HepG2 (cell line): Measurements from ENCODE around the gene CYSTM1. TPM values are rescaled to one million over a fixed set of nuclear protein-coding genes. Genes with fewer than 3 reads are reported as not detected.

Experiments
- ATAC-seq: fragments of 200-7000 bp; cut with Tn5 transposase; 3 replicates; pipeline ENCODE4 v1.9.1; 2020; ENCODE audit warnings: mild to moderate bottlenecking, moderate library complexity
- BruUV-seq: library from RNA; stranded (reverse); fragments of 400-500 nt; replicated peaks from 2 replicates; lab custom pipeline; 2021; lab: Mats Ljungman, UMichigan
- CTCF ChIA-PET: fragments of 300-600 bp; formaldehyde crosslinking; extraction: SDS; loops from one replicate; lab custom pipeline; 2021; ENCODE audit warnings: low total read pairs, inconsistent platforms, low intra/inter-chr PET ratio; lab: Yijun Ruan, JAX
- POLR2A ChIA-PET: fragments of 350-600 bp; sonication (Branson Sonifier 250); formaldehyde crosslinking; loops from one replicate; lab custom pipeline; 2020; ENCODE audit warnings: antibody characterized with exemption, inconsistent platforms; lab: Yijun Ruan, JAX
- DNase-seq: peaks from one replicate; pipeline ENCODE4 v3.0.0-alpha.2; 2015; ENCODE audit warnings: low spot score
- FAIRE-seq: peaks from 3 replicates; lab custom pipeline; 2011; peaks lifted over from hg19 to GRCh38; lab: Jason Lieb, UNC
- H2AFZ ChIP-seq: one replicate; pipeline ENCODE4 v1.6.1; 2011; ENCODE audit warnings: low read length, inconsistent platforms
- H3K27ac ChIP-seq: fragments of 300-600 bp; 3 replicates; pipeline ENCODE4 v1.8.0; 2011; ENCODE audit warnings: mixed run types, mild to moderate bottlenecking, mixed read lengths, low read length, inconsistent platforms; ENCODE audit not compliant: insufficient read depth; ENCODE audit errors: extremely low read length
- H3K27me3 ChIP-seq, 2 experiments: fragments of 200-600 bp in 1 of 2; 2 replicates in 1 of 2; 3 replicates in 1 of 2; pipeline versions ENCODE4 v1.6.0 to v1.8.0; 2011; ENCODE audit warnings: low read length in 2 of 2, mild to moderate bottlenecking in 2 of 2, moderate library complexity in 2 of 2, inconsistent platforms in 1 of 2; ENCODE audit not compliant: insufficient read depth in 2 of 2, control insufficient read depth in 1 of 2
- H3K36me3 ChIP-seq, 2 experiments: fragments of 200-600 bp in 1 of 2; replicated peaks in 1 of 2; 2 replicates in 1 of 2; 3 replicates in 1 of 2; pipeline versions ENCODE4 v1.5.1 to v1.8.0; 2011; ENCODE audit warnings: low read length in 2 of 2, inconsistent platforms in 1 of 2; ENCODE audit not compliant: insufficient read depth in 2 of 2, control insufficient read depth in 1 of 2
- H3K4me1 ChIP-seq: 2 replicates; pipeline ENCODE4 v1.5.1; 2012; ENCODE audit warnings: low read length, inconsistent platforms; ENCODE audit not compliant: insufficient read depth
- H3K4me2 ChIP-seq: 2 replicates; pipeline ENCODE4 v1.6.0; 2011; ENCODE audit warnings: low read depth, low read length, inconsistent platforms
- H3K4me3 ChIP-seq, 3 experiments: fragments of 200-600 bp in 1 of 3; sonication (generic), shearing (Covaris generic) in 1 of 3; replicated peaks in 1 of 3; 2 replicates each; pipeline ENCODE4 v1.5.1; 2011 to 2016; ENCODE audit warnings: low read length in 3 of 3, inconsistent platforms in 2 of 3, low read depth in 2 of 3, mild to moderate bottlenecking in 2 of 3, control low read depth in 1 of 3, mixed read lengths in 1 of 3; ENCODE audit not compliant: insufficient read depth in 1 of 3
- H3K79me2 ChIP-seq: one replicate; pipeline ENCODE4 v1.6.1; 2011; ENCODE audit warnings: low read length, inconsistent platforms; ENCODE audit not compliant: insufficient read depth
- H3K9ac ChIP-seq: 2 replicates; pipeline ENCODE4 v1.6.0; 2011; ENCODE audit warnings: mild to moderate bottlenecking, low read depth, low read length, inconsistent platforms; ENCODE audit not compliant: insufficient read depth
- H3K9me3 ChIP-seq: 2 replicates; pipeline ENCODE4 v1.5.1; 2012; ENCODE audit warnings: mild to moderate bottlenecking, low read length
- H4K20me1 ChIP-seq: 2 replicates; pipeline ENCODE4 v1.6.0; 2011; ENCODE audit warnings: inconsistent platforms, mild to moderate bottlenecking, low read length, moderate library complexity; ENCODE audit not compliant: insufficient read depth
- ELF3 ChIP-seq: IDR thresholded peaks from 2 replicates; pipeline ENCODE4 v1.6.1; 2016; ENCODE audit warnings: missing genetic modification reagents, missing compliant biosample characterization
- HDAC1 ChIP-seq: sonication (generic); formaldehyde crosslinking; IDR thresholded peaks from 2 replicates; pipeline ENCODE4 v1.5.1; 2020; ENCODE audit warnings: mild to moderate bottlenecking, missing genetic modification reagents
- KMT2A ChIP-seq: sonication (generic); formaldehyde crosslinking; IDR thresholded peaks from 2 replicates; pipeline ENCODE4 v1.4.0; 2020; ENCODE audit warnings: missing genetic modification reagents
- MIER3 ChIP-seq: IDR thresholded peaks from 2 replicates; pipeline ENCODE4 v1.6.1; 2016; ENCODE audit warnings: missing compliant biosample characterization, borderline replicate concordance
- POLR2G ChIP-seq: fragments of 200-400 bp; formaldehyde crosslinking; IDR thresholded peaks from 2 replicates; pipeline ENCODE4 v1.6.1; 2018; ENCODE audit warnings: mild to moderate bottlenecking, low read depth, low read length, moderate library complexity
- SRSF4 ChIP-seq: fragments of 200-400 bp; formaldehyde crosslinking; IDR thresholded peaks from one replicate; pipeline ENCODE4 v1.6.1; 2018; ENCODE audit warnings: mild to moderate bottlenecking, low read depth, low read length, moderate library complexity; ENCODE audit not compliant: poor library complexity, severe bottlenecking
- ZNF335 ChIP-seq: sonication (generic); formaldehyde crosslinking; IDR thresholded peaks from 2 replicates; pipeline ENCODE4 v1.4.0; 2020; ENCODE audit warnings: missing genetic modification reagents
- ZNF354B ChIP-seq: sonication (generic); formaldehyde crosslinking; IDR thresholded peaks from 2 replicates; pipeline ENCODE4 v1.8.0; 2022; ENCODE audit warnings: mild to moderate bottlenecking, missing genetic modification reagents
- ZNF816 ChIP-seq: sonication (generic); formaldehyde crosslinking; IDR thresholded peaks from 2 replicates; pipeline ENCODE4 v1.8.0; 2022; ENCODE audit warnings: missing genetic modification reagents, mild to moderate bottlenecking, borderline replicate concordance
- ZNF839 ChIP-seq: sonication (generic); formaldehyde crosslinking; IDR thresholded peaks from 2 replicates; pipeline ENCODE4 v1.4.0; 2020; ENCODE audit warnings: missing genetic modification reagents, mild to moderate bottlenecking, borderline replicate concordance
- ZSCAN29 ChIP-seq: sonication (generic); formaldehyde crosslinking; conservative IDR thresholded peaks from 2 replicates; pipeline ENCODE4 v1.4.0; 2020; ENCODE audit warnings: mild to moderate bottlenecking, missing genetic modification reagents
- ZSCAN9 ChIP-seq: IDR thresholded peaks from 2 replicates; pipeline ENCODE4 v1.6.1; 2016; ENCODE audit warnings: borderline replicate concordance
- WGBS: methylation state at CpG from one replicate; pipeline ENCODE4 v1.1.6; 2017; ENCODE audit warnings: low lambda C conversion rate; 5-methylcytosine and 5-hydroxymethylcytosine counted together
- in situ Hi-C: cut with HindIII; loops from 2 replicates; pipeline ENCODE4 v1.10.0; 2017; ENCODE audit warnings: low pct_unique_long_range_greater_than_20kb; ENCODE audit not compliant: extremely low pct_ligation_motif_present
- intact Hi-C: fragments of 100-400 bp; cut with micrococcal nuclease; formaldehyde crosslinking; loops from one replicate; pipeline ENCODE4 v1.10.0; 2022; ENCODE audit not compliant: unreplicated experiment
- polyA plus RNA-seq, 8 experiments: library from polyadenylated mRNA; depleted of rRNA in 3 of 8; stranded (reverse) in 7 of 8; unstranded in 1 of 8; fragments of >200 nt; fragmentation: Illumina TruSeq in 4 of 8; extraction: Trizol in 4 of 8; gene quantifications; 2 replicates each; pipeline versions ENCODE4 v1.2.1 to v1.2.3, GENCODE V29; 2011 to 2016; ENCODE audit warnings: low read depth in 4 of 8, missing spikeins in 1 of 8, mixed read lengths in 1 of 8; ENCODE audit not compliant: insufficient read depth in 1 of 8
- total RNA-seq, 5 experiments: library from RNA; depleted of rRNA; stranded (reverse); fragments of >200 nt; fragmentation: Illumina TruSeq; extraction: Trizol; gene quantifications; 2 replicates each; pipeline ENCODE4 v1.2.3, GENCODE V29; 2016; ENCODE audit warnings: low read depth in 1 of 5
- TF ChIP-seq, protein P1 (sequence below): sonication (generic); formaldehyde crosslinking; IDR thresholded peaks from 2 replicates; pipeline ENCODE4 v1.5.0; 2020; ENCODE audit warnings: missing genetic modification reagents
- TF ChIP-seq, protein P2 (sequence below): sonication (generic); formaldehyde crosslinking; IDR thresholded peaks from 2 replicates; pipeline ENCODE4 v1.9.0; 2022; ENCODE audit warnings: low read depth, missing genetic modification reagents
- TF ChIP-seq, protein P3 (sequence below): sonication (generic); formaldehyde crosslinking; IDR thresholded peaks from 2 replicates; pipeline ENCODE4 v1.9.0; 2021; ENCODE audit warnings: missing genetic modification reagents, borderline replicate concordance

CYSTM1 gene
- total and polyA plus RNA-seq, 2 of the 13 experiments (the other 11 are each of a cell fraction or from before 2014, with no cell fraction given) = 40.0 to 73.4 TPM

DNA sequence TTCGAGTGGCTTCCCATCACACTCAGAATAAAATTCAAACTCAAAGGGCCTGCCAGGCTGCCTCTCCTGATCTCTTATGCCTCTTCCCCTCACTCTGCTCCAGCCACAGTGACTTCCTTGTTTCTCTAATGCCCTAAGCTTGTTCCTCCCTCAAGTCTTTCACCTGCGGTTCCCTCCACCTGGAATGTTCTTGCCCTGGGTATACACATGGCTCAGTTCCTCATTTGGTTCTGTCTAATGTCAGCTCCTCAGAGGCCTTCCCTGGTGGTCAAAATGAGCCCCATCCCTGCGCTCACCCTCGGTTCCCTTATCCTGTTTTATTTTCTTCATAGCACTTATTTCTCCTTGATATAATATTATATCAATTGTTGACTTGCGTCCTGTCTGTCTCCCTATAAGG is 12.7 kb upstream of the CYSTM1 start:
- no peak overlapping the region for H3K4me2 ChIP-seq
- no peak for DNase-seq
- H3K9me3 ChIP-seq = no peaks in the 10 kb centered on the region
- ATAC-seq = no peak
- no peak for TF ChIP-seq POLR2G
- FAIRE-seq = no peak
- no peaks in the 10 kb centered on the region for H3K36me3 ChIP-seq
- peaks cover 13% of the 10 kb centered on the region for H3K4me1 ChIP-seq
- 95% methylated on average over 5 of the region's 5 CpGs for WGBS
- POLR2A ChIA-PET = interaction anchor here (0.9 kb wide), 1 partner anchor 12 kb away, joined by 4 read pairs; no protein-coding TSS in a partner anchor
- CTCF ChIA-PET = no interaction called here
- H3K79me2 ChIP-seq = no peaks in the 10 kb centered on the region
- H3K27me3 ChIP-seq = no peaks in the 10 kb centered on the region
- no peaks in the 10 kb centered on the region for H4K20me1 ChIP-seq
- H3K27ac ChIP-seq = no peak overlapping the region
- no TSS peak for BruUV-seq
- intact Hi-C loops (no loop called here), in situ Hi-C loops (no loop called here)
- H3K9ac ChIP-seq = no peak overlapping the region
- H3K4me3 ChIP-seq = no peak overlapping the region
- no peak overlapping the region for H2AFZ ChIP-seq

DNA sequence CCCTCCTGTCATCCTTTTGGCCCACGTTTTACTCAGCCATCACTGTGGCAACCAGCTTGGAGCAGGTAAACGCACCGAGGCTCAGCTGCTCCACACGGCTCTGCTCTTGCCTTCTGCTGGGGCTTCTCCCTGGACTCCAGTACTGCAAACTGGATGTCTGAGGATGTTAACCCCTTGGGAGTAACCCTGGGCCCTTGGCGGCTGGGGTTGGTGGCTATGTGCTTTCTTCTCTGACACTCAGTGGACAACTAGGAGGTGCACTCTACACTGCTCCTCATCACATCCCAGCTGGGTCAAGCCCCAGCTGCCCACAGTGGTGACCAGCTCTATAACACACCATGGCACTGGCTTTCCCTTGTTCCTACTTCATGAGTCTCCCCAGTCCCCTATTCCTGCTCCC is 12.2 kb upstream of the CYSTM1 start:
- ChIA-PET CTCF (no interaction called here), POLR2A (interaction anchor here (0.9 kb wide), 1 partner anchor 11 kb away, joined by 4 read pairs; no protein-coding TSS in a partner anchor)
- Histone ChIP-seq H2AFZ (no peak overlapping the region), H3K27me3 (no peaks in the 10 kb centered on the region), H3K4me1 (peaks cover 15% of the 10 kb centered on the region), H3K79me2 (no peaks in the 10 kb centered on the region), H3K9me3 (no peaks in the 10 kb centered on the region), H4K20me1 (no peaks in the 10 kb centered on the region), H3K4me2 (no peak overlapping the region), H3K27ac (no peak overlapping the region), H3K36me3 (no peaks in the 10 kb centered on the region), H3K4me3 (no peak overlapping the region), H3K9ac (no peak overlapping the region)
- in situ Hi-C loops = no loop called here
- intact Hi-C loops = no loop called here
- BruUV-seq = no TSS peak
- WGBS = 48% methylated on average over 2 of the region's 5 CpGs
- TF ChIP-seq ZNF839 (CRISPR knock-in tag) = no peak
- TF ChIP-seq ZNF816 (CRISPR knock-in tag) = no peak
- TF ChIP-seq, protein P1, sequence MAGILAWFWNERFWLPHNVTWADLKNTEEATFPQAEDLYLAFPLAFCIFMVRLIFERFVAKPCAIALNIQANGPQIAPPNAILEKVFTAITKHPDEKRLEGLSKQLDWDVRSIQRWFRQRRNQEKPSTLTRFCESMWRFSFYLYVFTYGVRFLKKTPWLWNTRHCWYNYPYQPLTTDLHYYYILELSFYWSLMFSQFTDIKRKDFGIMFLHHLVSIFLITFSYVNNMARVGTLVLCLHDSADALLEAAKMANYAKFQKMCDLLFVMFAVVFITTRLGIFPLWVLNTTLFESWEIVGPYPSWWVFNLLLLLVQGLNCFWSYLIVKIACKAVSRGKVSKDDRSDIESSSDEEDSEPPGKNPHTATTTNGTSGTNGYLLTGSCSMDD (CRISPR knock-in tag) = no peak
- no peak for TF ChIP-seq ZNF354B (CRISPR knock-in tag)
- no peak for TF ChIP-seq ELF3
- no peak for TF ChIP-seq MIER3
- TF ChIP-seq, protein P2, sequence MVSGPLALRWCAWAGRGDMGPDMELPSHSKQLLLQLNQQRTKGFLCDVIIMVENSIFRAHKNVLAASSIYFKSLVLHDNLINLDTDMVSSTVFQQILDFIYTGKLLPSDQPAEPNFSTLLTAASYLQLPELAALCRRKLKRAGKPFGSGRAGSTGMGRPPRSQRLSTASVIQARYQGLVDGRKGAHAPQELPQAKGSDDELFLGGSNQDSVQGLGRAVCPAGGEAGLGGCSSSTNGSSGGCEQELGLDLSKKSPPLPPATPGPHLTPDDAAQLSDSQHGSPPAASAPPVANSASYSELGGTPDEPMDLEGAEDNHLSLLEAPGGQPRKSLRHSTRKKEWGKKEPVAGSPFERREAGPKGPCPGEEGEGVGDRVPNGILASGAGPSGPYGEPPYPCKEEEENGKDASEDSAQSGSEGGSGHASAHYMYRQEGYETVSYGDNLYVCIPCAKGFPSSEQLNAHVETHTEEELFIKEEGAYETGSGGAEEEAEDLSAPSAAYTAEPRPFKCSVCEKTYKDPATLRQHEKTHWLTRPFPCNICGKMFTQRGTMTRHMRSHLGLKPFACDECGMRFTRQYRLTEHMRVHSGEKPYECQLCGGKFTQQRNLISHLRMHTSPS (CRISPR knock-in tag) = no peak
- no peak for TF ChIP-seq SRSF4
- TF ChIP-seq, protein P3, sequence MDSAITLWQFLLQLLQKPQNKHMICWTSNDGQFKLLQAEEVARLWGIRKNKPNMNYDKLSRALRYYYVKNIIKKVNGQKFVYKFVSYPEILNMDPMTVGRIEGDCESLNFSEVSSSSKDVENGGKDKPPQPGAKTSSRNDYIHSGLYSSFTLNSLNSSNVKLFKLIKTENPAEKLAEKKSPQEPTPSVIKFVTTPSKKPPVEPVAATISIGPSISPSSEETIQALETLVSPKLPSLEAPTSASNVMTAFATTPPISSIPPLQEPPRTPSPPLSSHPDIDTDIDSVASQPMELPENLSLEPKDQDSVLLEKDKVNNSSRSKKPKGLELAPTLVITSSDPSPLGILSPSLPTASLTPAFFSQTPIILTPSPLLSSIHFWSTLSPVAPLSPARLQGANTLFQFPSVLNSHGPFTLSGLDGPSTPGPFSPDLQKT (CRISPR knock-in tag) = no peak
- TF ChIP-seq ZSCAN29 (CRISPR knock-in tag) = no peak
- no peak for TF ChIP-seq HDAC1
- TF ChIP-seq ZNF335 (CRISPR knock-in tag) = no peak
- TF ChIP-seq ZSCAN9 = no peak
- no peak for TF ChIP-seq KMT2A (CRISPR knock-in tag)
- no peak for DNase-seq
- FAIRE-seq = no peak
- no peak for ATAC-seq
